Type B pancreatic cell (in vitro differentiated cells): ENCODE results near the gene LARP1B. TPM values are rescaled to one million over a fixed set of nuclear protein-coding genes. Genes with fewer than 3 reads are reported as not detected.

ENCODE experiments used
- DNase-seq: peaks from one replicate; pipeline ENCODE4 v3.0.0; 2021; ENCODE audit warnings: mixed read lengths; ENCODE audit not compliant: unreplicated experiment; ENCODE audit errors: extremely low spot score
- H3K27ac Mint-ChIP-seq: 2 replicates; pipeline ENCODE4 v1.8.0; 2021; ENCODE audit warnings: mild to moderate bottlenecking, mixed read lengths
- H3K27me3 Mint-ChIP-seq: 2 replicates; pipeline ENCODE4 v1.8.0; 2021; ENCODE audit warnings: mixed read lengths
- H3K36me3 Mint-ChIP-seq: 2 replicates; pipeline ENCODE4 v1.8.0; 2021; ENCODE audit warnings: mixed read lengths
- H3K4me1 Mint-ChIP-seq: one replicate; pipeline ENCODE4 v1.8.0; 2021; ENCODE audit warnings: mixed read lengths; ENCODE audit not compliant: unreplicated experiment
- H3K4me3 Mint-ChIP-seq: 2 replicates; pipeline ENCODE4 v1.8.0; 2021; ENCODE audit warnings: mild to moderate bottlenecking, mixed read lengths
- H3K9me3 Mint-ChIP-seq: 2 replicates; pipeline ENCODE4 v1.8.0; 2021; ENCODE audit warnings: mixed read lengths
- CTCF ChIP-seq: fragments of 200-600 bp; sonication (generic); conservative IDR thresholded peaks from 2 replicates; pipeline ENCODE4 v1.5.0; 2021; ENCODE audit warnings: antibody characterized with exemption, mild to moderate bottlenecking
- total RNA-seq: library from RNA; stranded (reverse); gene quantifications from 2 replicates; pipeline ENCODE4 v1.2.1, GENCODE V29; 2021; ENCODE audit warnings: low replicate concordance

LARP1B gene
- total RNA-seq, 1 donor from 2014 or later, result 16.1 TPM

- Mint-ChIP-seq H3K27ac (no peak overlapping the region), H3K4me3 (no peak overlapping the region), H3K9me3 (peaks cover 10% of the 10 kb centered on the region), H3K36me3 (peaks cover 10% of the 10 kb centered on the region), H3K27me3 (no peaks in the 10 kb centered on the region), H3K4me1 (no peaks in the 10 kb centered on the region)
- DNase-seq, result no peak
- no peak for TF ChIP-seq CTCF
These were observed 73.8 kb downstream of the LARP1B start for GRCh38 chr4:128134925-128135324.

GRCh38 chr4:128135391-128135790, 74.3 kb downstream of the LARP1B start:
- TF ChIP-seq CTCF, result no peak
- Mint-ChIP-seq H3K27me3 (no peaks in the 10 kb centered on the region), H3K4me3 (no peak overlapping the region), H3K4me1 (no peaks in the 10 kb centered on the region), H3K27ac (no peak overlapping the region), H3K36me3 (peaks cover 13% of the 10 kb centered on the region), H3K9me3 (peaks cover 10% of the 10 kb centered on the region)
- no peak for DNase-seq

GRCh38 chr4:128141866-128142265, 80.8 kb downstream of the LARP1B start:
- no peak overlapping the region for H3K27ac Mint-ChIP-seq

GRCh38 chr4:128145727-128146126, 84.6 kb downstream of the LARP1B start:
- H3K36me3 Mint-ChIP-seq, result peaks cover 24% of the 10 kb centered on the region
- H3K27me3 Mint-ChIP-seq, result no peaks in the 10 kb centered on the region
- no peak for TF ChIP-seq CTCF
- no peak overlapping the region for H3K4me3 Mint-ChIP-seq
- H3K4me1 Mint-ChIP-seq, result no peaks in the 10 kb centered on the region
- H3K9me3 Mint-ChIP-seq, result peaks cover 9% of the 10 kb centered on the region
- DNase-seq, result no peak
- H3K27ac Mint-ChIP-seq, result no peak overlapping the region

More at GRCh38 chr4:128141866-128142265, 80.8 kb downstream of the LARP1B start:
- Mint-ChIP-seq H3K36me3 (peaks cover 24% of the 10 kb centered on the region), H3K9me3 (peaks cover 9% of the 10 kb centered on the region), H3K4me1 (no peaks in the 10 kb centered on the region), H3K4me3 (no peak overlapping the region), H3K27me3 (no peaks in the 10 kb centered on the region)
- no peak for DNase-seq
- TF ChIP-seq CTCF, result no peak

GRCh38 chr4:128153800-128154199, 92.7 kb downstream of the LARP1B start:
- H3K4me3 Mint-ChIP-seq, result no peak overlapping the region
- DNase-seq, result no peak
- no peak for TF ChIP-seq CTCF
- peaks cover 21% of the 10 kb centered on the region for H3K36me3 Mint-ChIP-seq
- no peaks in the 10 kb centered on the region for H3K9me3 Mint-ChIP-seq
- H3K27me3 Mint-ChIP-seq, result no peaks in the 10 kb centered on the region
- no peak overlapping the region for H3K27ac Mint-ChIP-seq
- H3K4me1 Mint-ChIP-seq, result no peaks in the 10 kb centered on the region
